ENCODE data around the gene RNF169. TPM values are rescaled to one million over a fixed set of nuclear protein-coding genes. Genes with fewer than 3 reads are reported as not detected.
"Not testable (repeated sequence)": the region's sequence is repeated elsewhere in the genome, so short reads cannot be mapped to it uniquely, and the experiment has no call there.

Gene RNF169
- total RNA-seq, 4 donors from 2014 or later = 18.8 to 26.4 (median 21.2) TPM

DNA sequence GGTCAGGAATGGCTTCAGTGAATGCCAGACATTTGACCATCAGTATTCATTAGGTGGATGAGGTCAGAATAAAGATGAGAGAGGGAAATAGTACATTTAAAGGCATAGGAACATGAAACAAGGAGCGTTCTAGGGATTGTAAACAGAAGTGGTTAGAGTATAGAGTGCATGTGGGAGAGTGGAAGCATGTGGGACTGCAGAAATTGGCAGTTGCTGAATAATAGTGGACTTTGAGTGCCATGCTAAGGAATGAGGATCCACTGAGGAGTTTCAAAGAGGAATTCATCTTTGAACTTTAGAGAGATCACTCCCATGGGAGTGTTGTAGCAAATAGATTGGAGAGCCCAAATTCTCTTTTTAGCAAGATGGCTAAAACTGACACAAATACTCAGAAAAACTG lies 7.9 kb downstream of the RNF169 start:
- 92% methylated on average over 1 of the region's 1 CpG for WGBS
- Histone ChIP-seq H3K4me1 (peaks cover 10% of the 10 kb centered on the region), H3K4me3 (no peak overlapping the region), H3K27ac (no peak overlapping the region), H3K9me3 (no peaks in the 10 kb centered on the region), H3K36me3 (no peaks in the 10 kb centered on the region), H3K27me3 (no peaks in the 10 kb centered on the region)
- no peak for DNase-seq (ENCODE audit: low spot score in 2 of 2)
- no peak for TF ChIP-seq EP300 (IDR thresholded peaks at IDR 0.05)
- TF ChIP-seq, protein P1, sequence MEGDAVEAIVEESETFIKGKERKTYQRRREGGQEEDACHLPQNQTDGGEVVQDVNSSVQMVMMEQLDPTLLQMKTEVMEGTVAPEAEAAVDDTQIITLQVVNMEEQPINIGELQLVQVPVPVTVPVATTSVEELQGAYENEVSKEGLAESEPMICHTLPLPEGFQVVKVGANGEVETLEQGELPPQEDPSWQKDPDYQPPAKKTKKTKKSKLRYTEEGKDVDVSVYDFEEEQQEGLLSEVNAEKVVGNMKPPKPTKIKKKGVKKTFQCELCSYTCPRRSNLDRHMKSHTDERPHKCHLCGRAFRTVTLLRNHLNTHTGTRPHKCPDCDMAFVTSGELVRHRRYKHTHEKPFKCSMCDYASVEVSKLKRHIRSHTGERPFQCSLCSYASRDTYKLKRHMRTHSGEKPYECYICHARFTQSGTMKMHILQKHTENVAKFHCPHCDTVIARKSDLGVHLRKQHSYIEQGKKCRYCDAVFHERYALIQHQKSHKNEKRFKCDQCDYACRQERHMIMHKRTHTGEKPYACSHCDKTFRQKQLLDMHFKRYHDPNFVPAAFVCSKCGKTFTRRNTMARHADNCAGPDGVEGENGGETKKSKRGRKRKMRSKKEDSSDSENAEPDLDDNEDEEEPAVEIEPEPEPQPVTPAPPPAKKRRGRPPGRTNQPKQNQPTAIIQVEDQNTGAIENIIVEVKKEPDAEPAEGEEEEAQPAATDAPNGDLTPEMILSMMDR (IDR thresholded peaks at IDR 0.05) = no peak
- TF ChIP-seq POLR2AphosphoS5 (IDR thresholded peaks at IDR 0.05) = no peak
- no peak for TF ChIP-seq POLR2A (IDR thresholded peaks at IDR 0.05)

DNA sequence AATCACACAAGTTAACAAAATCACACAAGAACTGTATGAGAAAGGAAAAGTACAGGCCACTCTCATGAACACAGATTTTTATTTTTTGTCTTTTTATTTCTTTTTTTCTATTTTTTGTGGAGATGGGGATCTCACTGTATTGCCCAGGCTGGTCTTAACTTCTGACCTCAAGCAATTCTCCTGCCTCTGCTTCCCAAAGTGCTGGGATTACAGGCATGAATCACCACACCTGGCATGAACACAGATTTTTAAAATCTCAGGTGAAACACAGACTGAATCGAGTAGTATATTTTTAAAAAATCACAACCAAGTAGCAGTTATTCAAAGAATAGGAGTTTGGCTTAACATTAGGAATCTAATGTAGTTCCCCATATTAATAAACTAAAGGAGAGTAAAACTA lies 18.3 kb downstream of the RNF169 start:
- DNase-seq (ENCODE audit: low spot score in 2 of 2) = no peak
- no peaks in the 10 kb centered on the region for H3K4me1 ChIP-seq
- no peaks in the 10 kb centered on the region for H3K36me3 ChIP-seq
- TF ChIP-seq POLR2A (IDR thresholded peaks at IDR 0.05) = no peak
- TF ChIP-seq POLR2AphosphoS5 (IDR thresholded peaks at IDR 0.05) = no peak
- TF ChIP-seq EP300 (IDR thresholded peaks at IDR 0.05) = no peak
- TF ChIP-seq, protein P1 (IDR thresholded peaks at IDR 0.05) = no peak
- no peaks in the 10 kb centered on the region for H3K9me3 ChIP-seq
- H3K27me3 ChIP-seq = no peaks in the 10 kb centered on the region
- H3K27ac ChIP-seq = no peak overlapping the region
- H3K4me3 ChIP-seq = no peak overlapping the region
- WGBS = 73% methylated on average over 1 of the region's 1 CpG

DNA sequence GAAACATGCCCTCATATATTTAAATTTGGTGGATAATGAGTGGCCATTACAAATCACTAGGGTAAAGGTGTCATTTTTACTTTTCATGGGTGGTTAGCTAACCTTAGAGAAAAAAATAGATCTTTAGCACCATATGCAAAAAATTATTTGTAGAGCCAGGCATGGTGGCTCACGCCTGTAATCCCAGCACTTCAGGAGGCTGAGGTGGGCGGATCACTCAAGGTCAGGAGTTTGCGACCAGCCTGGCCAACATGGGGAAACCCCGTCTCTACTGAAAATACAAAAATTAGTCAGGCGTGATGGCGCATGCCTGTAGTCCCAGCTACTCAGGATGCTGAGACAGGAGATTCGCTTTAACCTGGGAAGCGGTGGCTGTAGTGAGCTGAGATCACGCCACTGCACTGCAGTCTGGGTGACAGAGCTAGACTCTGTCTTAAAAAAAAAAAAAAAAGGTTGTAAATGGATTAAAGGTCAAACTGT lies 19.6 kb downstream of the RNF169 start:
- not testable (repeated sequence) for H3K27me3 ChIP-seq; H3K4me3 ChIP-seq; H3K27ac ChIP-seq; DNase-seq (ENCODE audit: low spot score in 2 of 2); H3K36me3 ChIP-seq; H3K9me3 ChIP-seq; H3K4me1 ChIP-seq
- WGBS = 75% methylated on average over 9 of the region's 9 CpGs

GRCh38 chr11:74769055-74769707 lies 20.5 kb downstream of the RNF169 start:
- H3K27me3 ChIP-seq = no peaks in the 10 kb centered on the region
- H3K4me1 ChIP-seq = no peaks in the 10 kb centered on the region
- no peak overlapping the region for H3K27ac ChIP-seq
- 81% methylated on average over 2 of the region's 2 CpGs for WGBS
- H3K4me3 ChIP-seq = no peak overlapping the region
- no peaks in the 10 kb centered on the region for H3K36me3 ChIP-seq
- TF ChIP-seq, protein P1 (IDR thresholded peaks at IDR 0.05) = no peak
- no peak for TF ChIP-seq POLR2A (IDR thresholded peaks at IDR 0.05)
- no peak for TF ChIP-seq EP300 (IDR thresholded peaks at IDR 0.05)
- no peak for TF ChIP-seq POLR2AphosphoS5 (IDR thresholded peaks at IDR 0.05)
- no peak for DNase-seq (ENCODE audit: low spot score in 2 of 2)
- no peaks in the 10 kb centered on the region for H3K9me3 ChIP-seq

GRCh38 chr11:74770456-74770855 lies 21.8 kb downstream of the RNF169 start:
- H3K4me1 ChIP-seq = no peaks in the 10 kb centered on the region
- TF ChIP-seq POLR2AphosphoS5 (IDR thresholded peaks at IDR 0.05) = no peak
- no peak for TF ChIP-seq EP300 (IDR thresholded peaks at IDR 0.05)
- TF ChIP-seq, protein P1 (IDR thresholded peaks at IDR 0.05) = no peak
- no peak for TF ChIP-seq POLR2A (IDR thresholded peaks at IDR 0.05)
- H3K4me3 ChIP-seq = no peak overlapping the region
- H3K27me3 ChIP-seq = no peaks in the 10 kb centered on the region
- no peak for DNase-seq (ENCODE audit: low spot score in 2 of 2)
- H3K9me3 ChIP-seq = no peaks in the 10 kb centered on the region
- H3K36me3 ChIP-seq = no peaks in the 10 kb centered on the region
- H3K27ac ChIP-seq = no peak overlapping the region
- 69% methylated on average over 5 of the region's 5 CpGs for WGBS

- 75% methylated on average over 3 of the region's 3 CpGs for WGBS
- H3K4me1 ChIP-seq = no peaks in the 10 kb centered on the region
- H3K9me3 ChIP-seq = no peaks in the 10 kb centered on the region
- H3K4me3 ChIP-seq = no peak overlapping the region
- no peak overlapping the region for H3K27ac ChIP-seq
- H3K27me3 ChIP-seq = no peaks in the 10 kb centered on the region
- no peak for DNase-seq (ENCODE audit: low spot score in 2 of 2)
- H3K36me3 ChIP-seq = no peaks in the 10 kb centered on the region
- TF ChIP-seq, protein P1 (IDR thresholded peaks at IDR 0.05) = no peak
- no peak for TF ChIP-seq POLR2A (IDR thresholded peaks at IDR 0.05)
- TF ChIP-seq EP300 (IDR thresholded peaks at IDR 0.05) = no peak
- no peak for TF ChIP-seq POLR2AphosphoS5 (IDR thresholded peaks at IDR 0.05)
Observed at GRCh38 chr11:74771139-74771538, 22.5 kb downstream of the RNF169 start.

Measured in suprapubic skin (tissue), 4 donors.